Amygdala (tissue), 56 donors: ENCODE data around the gene ZBTB34.

Source experiments
- DNase-seq, 56 donors: peaks; one replicate each; lab custom pipeline; 2025; lab: John Stamatoyannopoulos, UW

The ZBTB34 gene

GRCh38 chr9:126874546-126875314 lies 14.3 kb downstream of the ZBTB34 start:
- DNase-seq = no peak

DNA sequence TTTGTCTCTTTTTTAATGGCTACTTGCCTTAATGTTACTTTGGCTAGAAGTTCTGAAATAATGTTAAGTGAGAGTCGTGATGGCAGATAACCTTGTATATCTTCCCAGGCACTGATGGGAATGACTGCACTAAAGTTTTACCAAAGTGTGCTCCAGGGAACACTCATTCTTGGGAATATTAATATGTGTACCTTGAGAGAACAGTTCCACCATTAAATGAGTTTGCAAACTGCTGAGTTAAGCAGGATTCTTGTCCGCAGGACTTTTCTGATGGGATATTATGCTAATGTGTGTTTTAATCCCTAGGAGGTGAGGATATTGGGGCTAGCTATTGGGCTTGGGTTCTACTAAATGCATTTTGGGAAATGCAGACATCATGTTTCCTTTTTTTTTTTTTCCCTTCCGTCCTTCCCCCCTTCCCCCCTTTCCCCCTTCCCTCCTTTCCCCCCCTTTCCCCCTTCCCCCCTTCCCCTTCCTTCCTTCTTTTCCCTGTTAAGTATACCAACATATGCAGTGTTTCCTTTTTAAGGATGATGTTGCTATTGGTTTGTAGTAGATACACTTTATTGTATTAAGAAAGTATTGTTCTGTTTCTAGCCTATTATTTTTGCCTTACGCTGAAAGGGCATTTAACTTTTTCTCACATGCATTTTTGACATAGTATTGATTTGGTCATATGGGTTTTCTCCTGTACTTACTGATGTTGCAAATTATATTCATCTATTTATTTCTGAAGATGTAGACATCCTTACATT lies 15.5 kb downstream of the ZBTB34 start:
- no peak for DNase-seq

GRCh38 chr9:126876531-126876930 lies 16.1 kb downstream of the ZBTB34 start:
- no peak for DNase-seq

DNA sequence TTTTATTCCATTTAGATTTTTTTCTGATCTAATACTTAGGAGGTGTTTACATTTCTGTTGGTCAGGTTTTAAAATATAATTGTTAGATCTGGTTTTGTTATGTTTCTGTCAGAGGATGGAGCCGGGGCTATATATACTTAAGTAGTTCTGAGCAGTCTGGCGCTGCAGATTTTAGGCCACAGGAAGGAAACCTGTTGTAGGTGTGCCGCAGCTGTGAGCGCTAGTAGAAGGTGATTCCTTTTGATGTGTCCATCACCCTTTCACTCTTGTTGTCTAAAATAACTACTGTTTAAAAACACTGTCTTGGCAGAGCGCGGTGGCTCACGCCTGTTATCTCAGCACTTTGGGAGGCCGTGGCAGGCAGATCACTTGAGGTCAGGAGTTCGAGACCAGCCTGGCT lies 17.0 kb downstream of the ZBTB34 start:
- no peak for DNase-seq

- DNase-seq = peak in 1 of 56 donors; percentile 19
These were observed 18.8 kb downstream of the ZBTB34 start for GRCh38 chr9:126879288-126879687.

DNA sequence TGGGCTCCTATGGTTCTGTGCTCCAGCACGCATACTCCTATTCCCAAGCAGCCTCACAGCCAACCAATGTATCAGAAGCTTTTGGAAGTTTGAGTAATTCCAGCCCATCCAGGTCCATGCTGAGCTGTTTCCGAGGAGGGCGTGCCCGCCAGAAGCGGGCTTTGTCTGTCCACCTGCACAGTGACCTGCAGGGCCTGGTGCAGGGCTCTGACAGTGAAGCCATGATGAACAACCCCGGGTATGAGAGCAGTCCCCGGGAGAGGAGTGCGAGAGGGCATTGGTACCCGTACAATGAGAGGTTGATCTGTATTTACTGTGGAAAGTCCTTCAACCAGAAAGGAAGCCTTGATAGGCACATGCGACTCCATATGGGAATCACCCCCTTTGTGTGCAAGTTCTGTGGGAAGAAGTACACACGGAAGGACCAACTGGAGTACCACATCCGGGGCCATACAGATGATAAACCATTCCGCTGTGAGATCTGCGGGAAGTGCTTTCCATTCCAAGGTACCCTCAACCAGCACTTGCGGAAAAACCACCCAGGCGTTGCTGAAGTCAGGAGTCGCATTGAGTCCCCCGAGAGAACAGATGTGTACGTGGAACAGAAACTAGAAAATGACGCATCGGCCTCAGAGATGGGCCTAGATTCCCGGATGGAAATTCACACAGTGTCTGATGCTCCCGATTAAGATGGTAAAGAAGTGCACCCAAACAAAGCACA lies 19.9 kb downstream of the ZBTB34 start:
- DNase-seq = no peak

DNA sequence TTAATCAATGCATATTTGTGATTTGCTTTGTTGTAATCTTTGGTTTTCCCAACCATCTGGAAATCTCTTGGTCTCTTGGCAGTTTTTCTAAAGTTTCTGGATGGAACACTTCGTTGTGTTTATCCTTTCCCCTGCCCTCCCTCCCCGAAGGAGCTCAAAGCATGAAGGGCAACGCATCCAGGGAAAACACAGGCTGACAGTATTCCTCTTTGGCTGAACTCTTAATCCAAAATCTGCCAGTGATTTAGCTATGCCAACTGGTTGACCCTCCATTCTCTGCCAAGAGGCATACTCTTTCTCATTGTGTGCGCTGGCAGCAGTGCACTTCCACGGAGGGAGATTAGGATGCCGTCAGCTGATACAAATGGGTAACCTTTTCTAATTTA lies 20.5 kb downstream of the ZBTB34 start:
- peak in 26 of 56 donors; percentile 9 to 66 (median 36) for DNase-seq

DNA sequence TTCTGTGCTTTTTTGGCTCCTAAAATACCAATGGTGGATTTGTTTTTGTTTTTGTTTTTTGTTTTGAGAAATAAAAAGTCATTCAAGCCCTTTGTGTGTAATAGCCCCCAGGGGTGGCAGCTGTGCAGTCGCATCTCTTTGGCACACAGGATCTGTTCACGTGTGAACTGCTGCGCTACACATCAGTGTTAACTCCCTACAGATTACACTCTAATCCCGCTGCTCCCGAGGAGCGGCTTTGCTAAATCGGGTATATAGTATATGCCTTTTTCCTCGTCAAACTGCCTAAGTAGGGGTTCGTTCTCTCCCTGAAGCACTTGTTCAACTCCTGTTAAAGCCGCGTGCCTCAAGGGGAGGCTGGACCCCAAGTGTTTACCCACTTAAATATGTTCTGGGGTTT lies 22.3 kb downstream of the ZBTB34 start:
- DNase-seq = no peak

GRCh38 chr9:126883636-126884035 lies 23.2 kb downstream of the ZBTB34 start:
- DNase-seq = no peak

- peak in 2 of 56 donors; percentile 19 to 23 for DNase-seq
These were observed 24.7 kb downstream of the ZBTB34 start for GRCh38 chr9:126885131-126885641.

GRCh38 chr9:126886034-126886822 lies 25.8 kb downstream of the ZBTB34 start:
- DNase-seq = no peak

- no peak for DNase-seq
These were observed 26.5 kb downstream of the ZBTB34 start for GRCh38 chr9:126886897-126887296.

DNA sequence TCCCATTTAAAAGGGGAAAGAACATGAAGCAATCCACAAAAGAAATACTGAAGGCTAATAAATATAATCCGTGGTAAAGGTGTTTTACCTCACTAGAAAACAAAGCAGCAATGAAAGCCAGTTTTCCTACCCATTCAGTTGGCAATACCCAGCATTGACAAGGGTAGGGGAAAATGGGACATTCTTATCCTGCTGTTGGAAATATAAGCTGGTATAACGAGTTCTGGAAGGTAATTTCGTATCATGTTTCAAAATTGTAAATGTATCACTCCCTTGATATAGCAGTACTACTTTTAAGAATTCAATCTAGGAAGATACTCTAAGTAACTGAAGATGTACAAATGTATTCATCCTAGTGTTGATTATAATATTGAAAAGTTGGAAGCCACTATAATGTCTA lies 31.2 kb downstream of the ZBTB34 start:
- no peak for DNase-seq

DNA sequence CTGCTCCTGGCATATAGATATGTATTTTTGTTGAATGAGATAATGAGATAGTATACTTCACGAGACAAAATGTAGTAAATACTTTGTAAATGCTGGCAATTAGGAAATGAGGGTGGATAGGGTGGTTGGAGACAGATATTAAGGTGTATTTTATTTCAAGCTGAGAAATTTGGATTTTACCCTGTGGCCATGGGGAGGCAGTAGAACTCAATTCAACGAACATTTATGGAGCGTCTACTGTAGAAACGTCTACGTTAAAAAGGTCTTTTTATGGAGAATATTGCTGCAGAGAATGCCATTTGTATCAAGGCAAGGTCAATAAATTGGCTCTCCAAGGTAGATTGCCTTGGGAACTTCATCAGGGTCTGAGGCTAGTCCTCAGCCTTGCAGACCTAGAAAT lies 32.6 kb downstream of the ZBTB34 start:
- no peak for DNase-seq

DNA sequence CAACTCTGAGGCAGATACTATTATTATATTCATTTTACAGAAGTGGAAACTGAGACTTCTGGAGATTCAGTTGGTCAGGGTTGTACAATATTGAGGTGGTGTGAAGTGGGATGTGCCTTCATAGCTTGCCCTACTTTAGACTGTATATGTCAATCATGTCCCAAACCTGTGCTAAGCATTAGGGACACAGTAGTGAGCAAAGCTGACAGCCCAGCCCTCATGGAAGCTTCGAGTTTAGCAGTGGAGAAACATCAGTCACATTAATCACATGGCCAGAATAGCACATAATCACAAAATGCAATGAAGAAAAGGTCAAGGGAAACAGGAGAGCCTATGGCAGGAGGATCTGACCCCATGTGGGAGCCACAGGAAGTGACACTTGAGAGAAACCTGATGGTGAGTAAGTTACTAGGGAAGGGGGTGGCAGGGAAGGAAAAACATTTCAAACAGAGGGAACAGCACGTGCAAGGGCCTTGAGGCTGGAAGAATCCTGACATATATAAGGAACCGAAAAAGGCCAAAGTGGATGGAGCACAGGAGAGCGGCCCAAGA lies 33.7 kb downstream of the ZBTB34 start:
- DNase-seq = no peak

DNA sequence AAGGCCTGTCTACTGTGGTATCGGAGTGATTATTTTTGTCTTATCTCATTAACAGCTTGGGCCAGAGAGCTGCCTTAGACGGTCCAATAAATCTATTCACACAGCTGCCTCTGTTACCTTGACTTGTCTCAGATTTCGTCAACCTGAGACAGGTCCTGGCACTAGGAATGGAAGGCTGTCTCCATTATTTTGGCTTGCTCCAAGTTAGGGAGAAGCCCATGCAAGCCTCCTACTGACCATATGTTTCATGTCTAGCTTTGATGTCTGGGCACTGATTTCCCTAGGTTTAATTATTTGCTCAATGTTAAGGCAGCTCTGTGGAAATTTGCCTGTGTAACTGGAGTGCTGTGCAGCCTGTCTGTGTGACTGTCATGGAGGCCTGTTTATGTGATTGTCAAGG lies 41.8 kb downstream of the ZBTB34 start:
- no peak for DNase-seq

- DNase-seq = no peak
These were observed 44.1 kb downstream of the ZBTB34 start for GRCh38 chr9:126904586-126904985.

DNA sequence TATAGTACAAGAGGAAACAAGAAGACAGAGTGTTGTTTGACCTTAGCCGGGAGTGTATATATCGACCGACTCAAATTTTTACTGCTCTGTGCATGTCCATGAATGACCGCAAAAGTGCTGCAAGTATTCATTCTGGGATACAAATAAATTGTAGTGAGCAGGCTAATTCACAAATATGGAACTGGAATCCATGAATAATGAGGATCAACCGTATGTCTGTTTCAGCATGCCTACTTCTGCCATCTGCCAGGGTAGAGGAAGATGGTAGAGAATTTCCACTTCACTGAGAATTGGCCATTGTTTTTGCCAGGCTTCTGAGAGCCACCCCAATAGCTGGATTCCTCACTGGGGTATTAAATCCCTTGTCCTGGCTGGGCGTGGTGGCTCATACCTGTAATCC lies 45.7 kb downstream of the ZBTB34 start:
- no peak for DNase-seq

- DNase-seq = no peak
These were observed 46.6 kb downstream of the ZBTB34 start for GRCh38 chr9:126907058-126907457.
